KG1 (cell line): ENCODE measurements around the gene HLA-DRB1.
"Not testable (repeated sequence)": the region's sequence is repeated elsewhere in the genome, so short reads cannot be mapped to it uniquely, and the experiment has no call there.

Experiments used
- DNase-seq: peaks from one replicate; lab custom pipeline; 2025; lab: John Stamatoyannopoulos, UW

Gene HLA-DRB1

GRCh38 chr6:32558426-32559057 is 31.1 kb downstream of the HLA-DRB1 start:
- no peak for DNase-seq

DNA sequence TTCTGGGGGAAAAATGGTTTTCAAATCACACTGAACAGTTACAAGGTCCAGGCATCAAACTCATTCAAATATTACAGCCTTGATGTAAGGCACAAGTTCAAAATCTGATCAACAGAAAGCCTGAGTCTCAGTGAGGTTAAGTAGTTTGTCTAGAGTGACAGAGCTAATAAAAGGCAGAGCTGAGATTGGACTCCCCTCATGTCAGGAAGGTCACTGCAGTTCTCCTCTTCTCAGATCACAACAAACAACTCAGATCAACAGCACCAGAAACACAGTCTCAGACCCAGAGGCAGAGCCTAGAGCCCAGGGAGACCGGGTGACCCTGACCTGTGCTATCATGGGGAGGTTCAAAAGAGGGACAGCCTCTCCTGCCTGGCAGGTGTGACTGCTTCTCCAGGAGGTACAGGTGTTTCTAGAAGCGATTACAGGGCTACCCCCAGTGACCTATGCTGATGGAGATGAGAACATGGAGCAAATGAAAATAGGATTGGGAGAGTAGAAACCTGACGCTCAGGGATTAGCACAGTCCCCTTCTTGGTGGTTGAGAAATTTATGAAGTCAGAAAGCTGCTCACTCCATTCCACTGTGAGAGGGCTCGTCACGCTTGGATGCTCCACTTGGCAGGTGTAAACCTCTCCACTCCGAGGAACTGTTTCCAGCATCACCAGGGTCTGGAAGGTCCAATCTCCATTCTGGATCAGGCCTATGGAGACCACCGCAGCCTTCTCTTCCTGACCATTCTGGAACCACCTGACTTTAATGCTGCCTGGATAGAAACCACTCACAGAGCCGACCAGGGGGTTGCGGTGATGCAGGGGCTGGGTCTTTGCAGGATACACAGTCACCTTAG is 35.3 kb downstream of the HLA-DRB1 start:
- no peak for DNase-seq

- no peak for DNase-seq
These were observed 36.5 kb downstream of the HLA-DRB1 start for GRCh38 chr6:32553037-32553742.

- no peak for DNase-seq
These were observed 38.2 kb downstream of the HLA-DRB1 start for GRCh38 chr6:32551410-32551809.

DNA sequence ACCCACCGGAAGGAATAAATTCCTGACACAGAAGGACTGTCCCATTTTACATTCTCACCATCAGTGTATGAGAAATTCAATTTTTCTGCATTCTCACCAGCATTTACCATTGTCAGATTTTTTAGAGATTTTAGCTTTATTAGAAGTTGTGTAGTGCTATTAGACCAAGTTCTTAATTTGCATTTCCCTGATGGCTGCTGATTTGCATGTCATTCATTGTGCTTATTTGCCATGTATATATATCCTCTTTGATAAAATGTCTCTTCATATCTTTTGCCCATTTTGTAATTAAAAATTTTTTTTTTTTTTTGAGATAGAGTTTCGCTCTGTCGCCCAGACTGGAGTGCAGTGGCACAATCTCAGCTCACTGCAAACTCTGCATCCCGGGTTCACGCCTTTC is 49.8 kb downstream of the HLA-DRB1 start:
- DNase-seq, result no peak

DNA sequence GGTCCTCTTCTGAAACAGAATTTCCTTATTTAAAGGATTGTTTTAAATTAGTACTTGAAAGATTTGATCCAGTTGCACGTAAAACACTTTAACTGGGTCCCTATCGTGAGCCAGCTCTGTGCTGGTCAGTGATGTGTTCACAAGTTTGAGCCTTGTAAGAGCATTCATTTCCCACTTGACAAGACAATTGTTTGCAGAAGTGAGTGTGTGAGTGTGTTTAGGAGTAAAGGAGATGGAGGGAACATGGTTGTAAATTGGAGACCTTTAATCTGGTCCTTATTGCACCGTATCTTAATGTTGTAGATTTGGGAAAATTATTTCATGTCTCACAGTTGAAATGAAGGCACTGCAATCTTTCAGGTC is 59.2 kb downstream of the HLA-DRB1 start:
- DNase-seq, result not testable (repeated sequence)

GRCh38 chr6:32529697-32530430 is 59.8 kb downstream of the HLA-DRB1 start, which contains the start of gene HLA-DRB5:
Gene HLA-DRB5, minus strand, starts transcription at chr6:32530287. Its CDS starts 63 bp downstream, at chr6:32530224.
- DNase-seq, result no peak
